Measurements from ENCODE around the gene HSPB1. TPM values are rescaled to one million over a fixed set of nuclear protein-coding genes. Genes with fewer than 3 reads are reported as not detected.

HSPB1 gene
- total and polyA plus RNA-seq, 2 of the 13 experiments (the other 11 are each of a cell fraction or from before 2014, with no cell fraction given): 21.0 to 38.6 TPM

DNA sequence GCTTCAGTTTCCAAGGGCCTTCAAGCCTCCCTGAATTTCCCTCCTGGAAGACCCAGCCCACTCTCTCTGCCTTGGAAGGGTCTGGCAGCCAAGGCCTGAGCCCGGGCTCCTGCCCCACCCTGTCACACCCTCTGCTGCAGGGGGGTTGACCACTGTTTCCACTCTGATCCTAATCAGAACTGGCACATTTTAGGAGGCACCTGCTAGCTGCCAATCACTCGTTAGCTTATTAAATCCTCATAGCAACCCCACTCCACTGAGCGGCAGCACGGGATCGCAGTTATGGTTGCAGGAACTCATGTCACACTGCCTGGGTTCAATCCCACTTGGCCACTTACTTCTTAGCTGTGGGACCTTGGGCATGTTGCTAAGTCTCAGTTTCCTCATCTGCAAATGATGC is 12.9 kb downstream of the HSPB1 start:
- H3K27me3 ChIP-seq (ENCODE audit: control insufficient read depth in 1 of 2, insufficient read depth in 2 of 2, low read length in 2 of 2): no peaks in the 10 kb centered on the region; a peak in 1 of 5 replicates
- 49% methylated on average over 4 of the region's 5 CpGs for WGBS (ENCODE audit: low lambda C conversion rate)
- H3K4me1 ChIP-seq (ENCODE audit: insufficient read depth, low read length): peaks cover 47% of the 10 kb centered on the region
- TF ChIP-seq, protein P1, sequence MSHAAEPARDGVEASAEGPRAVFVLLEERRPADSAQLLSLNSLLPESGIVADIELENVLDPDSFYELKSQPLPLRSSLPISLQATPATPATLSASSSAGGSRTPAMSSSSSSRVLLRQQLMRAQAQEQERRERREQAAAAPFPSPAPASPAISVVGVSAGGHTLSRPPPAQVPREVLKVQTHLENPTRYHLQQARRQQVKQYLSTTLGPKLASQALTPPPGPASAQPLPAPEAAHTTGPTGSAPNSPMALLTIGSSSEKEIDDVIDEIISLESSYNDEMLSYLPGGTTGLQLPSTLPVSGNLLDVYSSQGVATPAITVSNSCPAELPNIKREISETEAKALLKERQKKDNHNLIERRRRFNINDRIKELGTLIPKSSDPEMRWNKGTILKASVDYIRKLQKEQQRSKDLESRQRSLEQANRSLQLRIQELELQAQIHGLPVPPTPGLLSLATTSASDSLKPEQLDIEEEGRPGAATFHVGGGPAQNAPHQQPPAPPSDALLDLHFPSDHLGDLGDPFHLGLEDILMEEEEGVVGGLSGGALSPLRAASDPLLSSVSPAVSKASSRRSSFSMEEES (CRISPR knock-in tag; IDR thresholded peaks at IDR 0.05): no peak
- TF ChIP-seq TAF15 (IDR thresholded peaks at IDR 0.05; ENCODE audit: low read depth, low read length, poor library complexity, severe bottlenecking) (no peak), ARNT2 (CRISPR knock-in tag; IDR thresholded peaks at IDR 0.05; ENCODE audit: low read depth) (no peak), ZFX (CRISPR knock-in tag; IDR thresholded peaks at IDR 0.05; ENCODE audit: low read depth) (no peak), ZNF530 (CRISPR knock-in tag; IDR thresholded peaks at IDR 0.05; ENCODE audit: low read depth) (no peak), ZNF777 (CRISPR knock-in tag; IDR thresholded peaks at IDR 0.05) (no peak), SETDB1 (CRISPR knock-in tag; IDR thresholded peaks at IDR 0.05; ENCODE audit: borderline replicate concordance) (no peak), KLF11 (CRISPR knock-in tag; IDR thresholded peaks at IDR 0.05) (no peak), STAG1 (CRISPR knock-in tag; IDR thresholded peaks at IDR 0.05) (peak; percentile 37)
- TF ChIP-seq, protein P2, sequence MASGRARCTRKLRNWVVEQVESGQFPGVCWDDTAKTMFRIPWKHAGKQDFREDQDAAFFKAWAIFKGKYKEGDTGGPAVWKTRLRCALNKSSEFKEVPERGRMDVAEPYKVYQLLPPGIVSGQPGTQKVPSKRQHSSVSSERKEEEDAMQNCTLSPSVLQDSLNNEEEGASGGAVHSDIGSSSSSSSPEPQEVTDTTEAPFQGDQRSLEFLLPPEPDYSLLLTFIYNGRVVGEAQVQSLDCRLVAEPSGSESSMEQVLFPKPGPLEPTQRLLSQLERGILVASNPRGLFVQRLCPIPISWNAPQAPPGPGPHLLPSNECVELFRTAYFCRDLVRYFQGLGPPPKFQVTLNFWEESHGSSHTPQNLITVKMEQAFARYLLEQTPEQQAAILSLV (CRISPR knock-in tag; IDR thresholded peaks at IDR 0.05; ENCODE audit: borderline replicate concordance): no peak
- TF ChIP-seq, protein P3, sequence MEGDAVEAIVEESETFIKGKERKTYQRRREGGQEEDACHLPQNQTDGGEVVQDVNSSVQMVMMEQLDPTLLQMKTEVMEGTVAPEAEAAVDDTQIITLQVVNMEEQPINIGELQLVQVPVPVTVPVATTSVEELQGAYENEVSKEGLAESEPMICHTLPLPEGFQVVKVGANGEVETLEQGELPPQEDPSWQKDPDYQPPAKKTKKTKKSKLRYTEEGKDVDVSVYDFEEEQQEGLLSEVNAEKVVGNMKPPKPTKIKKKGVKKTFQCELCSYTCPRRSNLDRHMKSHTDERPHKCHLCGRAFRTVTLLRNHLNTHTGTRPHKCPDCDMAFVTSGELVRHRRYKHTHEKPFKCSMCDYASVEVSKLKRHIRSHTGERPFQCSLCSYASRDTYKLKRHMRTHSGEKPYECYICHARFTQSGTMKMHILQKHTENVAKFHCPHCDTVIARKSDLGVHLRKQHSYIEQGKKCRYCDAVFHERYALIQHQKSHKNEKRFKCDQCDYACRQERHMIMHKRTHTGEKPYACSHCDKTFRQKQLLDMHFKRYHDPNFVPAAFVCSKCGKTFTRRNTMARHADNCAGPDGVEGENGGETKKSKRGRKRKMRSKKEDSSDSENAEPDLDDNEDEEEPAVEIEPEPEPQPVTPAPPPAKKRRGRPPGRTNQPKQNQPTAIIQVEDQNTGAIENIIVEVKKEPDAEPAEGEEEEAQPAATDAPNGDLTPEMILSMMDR (CRISPR knock-in tag; IDR thresholded peaks at IDR 0.05): 0 out of 2 replicates have a peak, but pooled peaks have one; percentile 18
- FAIRE-seq (no peak), ATAC-seq (no peak), DNase-seq (ENCODE audit: low spot score) (no peak)
- H3K36me3 ChIP-seq (replicated peaks in 1 of 2; ENCODE audit: control insufficient read depth in 1 of 2, insufficient read depth in 2 of 2, low read length in 2 of 2): no peaks in the 10 kb centered on the region
- no peaks in the 10 kb centered on the region for H4K20me1 ChIP-seq (ENCODE audit: insufficient read depth, low read length)
- no TSS peak for BruUV-seq (replicated peaks)
- H2AFZ ChIP-seq (ENCODE audit: low read length): no peak overlapping the region
- no peaks in the 10 kb centered on the region for H3K9me3 ChIP-seq (ENCODE audit: low read length)
- H3K4me3 ChIP-seq (replicated peaks in 1 of 3; ENCODE audit: insufficient read depth in 1 of 3, low read depth in 2 of 3, low read length in 3 of 3): no peak overlapping the region
- in situ Hi-C loops (cut with HindIII; ENCODE audit: extremely low pct_ligation_motif_present, low pct_unique_long_range_greater_than_20kb): loop anchor here (5.0 kb wide), 1 partner anchor 33 kb away; no protein-coding TSS in a partner anchor
- CTCF ChIA-PET (ENCODE audit: low intra/inter-chr PET ratio, low total read pairs): interaction anchor here (1.8 to 6.3 kb wide), 4 partner anchors 22 to 137 kb away, joined by 17 to 179 read pairs (median 44); no protein-coding TSS in a partner anchor
- H3K9ac ChIP-seq (ENCODE audit: insufficient read depth, low read depth, low read length): no peak overlapping the region
- intact Hi-C loops (cut with micrococcal nuclease; ENCODE audit: unreplicated experiment): loop anchor here (2.0 kb wide), 1 partner anchor 53 kb away; no protein-coding TSS in a partner anchor
- no peak overlapping the region for H3K4me2 ChIP-seq (ENCODE audit: low read depth, low read length)
- peaks cover 4% of the 10 kb centered on the region for H3K79me2 ChIP-seq (ENCODE audit: insufficient read depth, low read length)
- H3K27ac ChIP-seq (ENCODE audit: extremely low read length, insufficient read depth, low read length): no peak overlapping the region
- POLR2A ChIA-PET: no interaction called here

Data from HepG2 (cell line).